H1 (cell line): ENCODE measurements around the gene DIP2C. TPM values are rescaled to one million over a fixed set of nuclear protein-coding genes. Genes with fewer than 3 reads are reported as not detected.

Experiments used
- CTCF ChIA-PET: fragments of 300-600 bp; sonication (Branson Sonifier 250); formaldehyde crosslinking; loops from one replicate; lab custom pipeline; 2021; ENCODE audit not compliant: partially characterized antibody; lab: Charles Lee
- POLR2A ChIA-PET: fragments of 300-600 bp; sonication (Branson Sonifier 250); formaldehyde crosslinking; loops from one replicate; lab custom pipeline; 2021; ENCODE audit warnings: inconsistent platforms; ENCODE audit not compliant: partially characterized antibody; lab: Charles Lee
- DNase-seq, 2 experiments: peaks; one replicate each; pipeline versions ENCODE4 v3.0.0 to v3.0.0-alpha.2; 2010 to 2022; ENCODE audit warnings: low spot score in 2 of 2, low read depth in 1 of 2, mixed read lengths in 1 of 2
- FAIRE-seq: peaks from 2 replicates; lab custom pipeline; 2011; peaks lifted over from hg19 to GRCh38; lab: Jason Lieb, UNC
- H2AFZ ChIP-seq: 2 replicates; pipeline ENCODE4 v1.8.1; 2012; ENCODE audit warnings: low read length, inconsistent platforms
- H2AK5ac ChIP-seq: 2 replicates; pipeline ENCODE4 v1.6.1; 2013; ENCODE audit warnings: low read depth, low read length
- H2BK120ac ChIP-seq: replicated peaks from 2 replicates; pipeline ENCODE3; 2013; ENCODE audit warnings: low read depth, low read length, inconsistent platforms
- H2BK12ac ChIP-seq: 2 replicates; pipeline ENCODE4 v1.6.1; 2013; ENCODE audit warnings: low read depth, low read length
- H2BK15ac ChIP-seq: 2 replicates; pipeline ENCODE4 v1.6.1; 2013; ENCODE audit warnings: low read length
- H2BK20ac ChIP-seq: 2 replicates; pipeline ENCODE4 v1.6.1; 2013; ENCODE audit warnings: low read length
- H2BK5ac ChIP-seq: 2 replicates; pipeline ENCODE4 v1.6.1; 2013; ENCODE audit warnings: low read depth, low read length
- H3K14ac ChIP-seq: 2 replicates; pipeline ENCODE4 v1.6.1; 2013; ENCODE audit warnings: inconsistent platforms; ENCODE audit not compliant: insufficient read length
- H3K18ac ChIP-seq: 2 replicates; pipeline ENCODE4 v1.6.1; 2013; ENCODE audit warnings: low read length; ENCODE audit errors: extremely low read depth
- H3K23ac ChIP-seq: 2 replicates; pipeline ENCODE4 v1.6.1; 2013; ENCODE audit warnings: inconsistent platforms; ENCODE audit not compliant: insufficient read length
- H3K23me2 ChIP-seq: 2 replicates; pipeline ENCODE4 v1.6.1; 2013; ENCODE audit warnings: low read depth, low read length
- H3K27ac ChIP-seq: 2 replicates; pipeline ENCODE4 v1.6.1; 2011; ENCODE audit warnings: low read depth, low read length, inconsistent platforms
- H3K27me3 ChIP-seq, 4 experiments: replicated peaks in 1 of 4; 1 replicate in 1 of 4; 2 replicates in 3 of 4; pipeline versions ENCODE4 v1.6.1 to v1.8.1; 2011 to 2013; ENCODE audit warnings: low read length in 3 of 4, mild to moderate bottlenecking in 3 of 4, inconsistent platforms in 2 of 4, mixed read lengths in 2 of 4, moderate library complexity in 1 of 4; ENCODE audit not compliant: control insufficient read depth in 3 of 4, insufficient read depth in 3 of 4; ENCODE audit errors: extremely low read depth in 1 of 4
- H3K36me3 ChIP-seq, 4 experiments: 2 replicates each; pipeline versions ENCODE4 v1.6.1 to v1.8.1; 2011 to 2013; ENCODE audit warnings: mild to moderate bottlenecking in 4 of 4, low read length in 3 of 4, moderate library complexity in 2 of 4, control low read depth in 1 of 4, inconsistent platforms in 1 of 4; ENCODE audit not compliant: insufficient read depth in 4 of 4, control insufficient read depth in 2 of 4
- H3K4ac ChIP-seq: replicated peaks from 2 replicates; pipeline ENCODE3; 2013; ENCODE audit warnings: low read length, low read depth, mixed read lengths, inconsistent platforms; ENCODE audit not compliant: insufficient read length
- H3K4me1 ChIP-seq, 4 experiments: replicated peaks in 1 of 4; 1 replicate in 1 of 4; 2 replicates in 3 of 4; pipeline versions ENCODE4 v1.6.1 to v1.8.1; 2011 to 2013; ENCODE audit warnings: low read length in 3 of 4, inconsistent platforms in 2 of 4, mixed read lengths in 1 of 4; ENCODE audit not compliant: insufficient read depth in 4 of 4, control insufficient read depth in 3 of 4
- H3K4me2 ChIP-seq, 2 experiments: 2 replicates each; pipeline versions ENCODE4 v1.6.1 to v1.8.1; 2011 to 2013; ENCODE audit warnings: low read depth in 2 of 2, low read length in 2 of 2, control low read depth in 1 of 2, inconsistent platforms in 1 of 2, mild to moderate bottlenecking in 1 of 2; ENCODE audit not compliant: insufficient read depth in 1 of 2
- H3K4me3 ChIP-seq, 4 experiments: fragments of 200-600, 300-600 bp in 1 of 4; sonication (generic), shearing (Covaris generic), sonication (Bioruptor Twin) in 1 of 4; 2 replicates each; pipeline versions ENCODE4 v1.5.1 to v1.8.1; 2011 to 2016; ENCODE audit warnings: low read length in 4 of 4, low read depth in 3 of 4, control low read depth in 2 of 4, inconsistent platforms in 2 of 4, mild to moderate bottlenecking in 2 of 4, mixed read lengths in 1 of 4, moderate library complexity in 1 of 4; ENCODE audit not compliant: insufficient read depth in 2 of 4; ENCODE audit errors: extremely low read depth in 1 of 4
- H3K56ac ChIP-seq: replicated peaks from 2 replicates; pipeline ENCODE3; 2013; ENCODE audit warnings: low read depth, mild to moderate bottlenecking, mixed read lengths, low read length, inconsistent platforms; ENCODE audit not compliant: insufficient read length
- H3K79me1 ChIP-seq: 2 replicates; pipeline ENCODE4 v1.6.1; 2013; ENCODE audit warnings: low read depth, low read length, control low read depth
- H3K79me2 ChIP-seq, 2 experiments: 2 replicates each; pipeline versions ENCODE4 v1.6.1 to v1.8.1; 2012 to 2013; ENCODE audit warnings: low read length in 2 of 2, mild to moderate bottlenecking in 2 of 2, inconsistent platforms in 1 of 2; ENCODE audit not compliant: insufficient read depth in 2 of 2, control insufficient read depth in 1 of 2
- H3K9ac ChIP-seq, 4 experiments: replicated peaks in 1 of 4; 1 replicate in 1 of 4; 2 replicates in 3 of 4; pipeline versions ENCODE4 v1.6.1 to v1.8.1; 2011 to 2013; ENCODE audit warnings: low read depth in 3 of 4, low read length in 3 of 4, control low read depth in 2 of 4, mild to moderate bottlenecking in 2 of 4, moderate library complexity in 2 of 4, inconsistent platforms in 1 of 4; ENCODE audit errors: extremely low read depth in 1 of 4
- H3K9me3 ChIP-seq, 2 experiments: 2 replicates each; pipeline versions ENCODE4 v1.6.1 to v1.8.1; 2012 to 2013; ENCODE audit warnings: mild to moderate bottlenecking in 2 of 2, moderate library complexity in 2 of 2, control low read depth in 1 of 2, inconsistent platforms in 1 of 2, low read depth in 1 of 2, low read length in 1 of 2, mixed read lengths in 1 of 2; ENCODE audit not compliant: insufficient read depth in 2 of 2
- H4K20me1 ChIP-seq, 2 experiments: replicated peaks in 1 of 2; 2 replicates each; pipeline versions ENCODE3 to v1.8.1; 2011 to 2013; ENCODE audit warnings: inconsistent platforms in 2 of 2, low read length in 2 of 2, mild to moderate bottlenecking in 1 of 2; ENCODE audit not compliant: insufficient read depth in 2 of 2, control insufficient read depth in 1 of 2
- H4K5ac ChIP-seq: 2 replicates; pipeline ENCODE4 v1.6.1; 2013; ENCODE audit warnings: low read length, low read depth, mixed read lengths, inconsistent platforms; ENCODE audit not compliant: insufficient read length
- H4K8ac ChIP-seq: 2 replicates; pipeline ENCODE4 v1.8.0; 2013; ENCODE audit warnings: mild to moderate bottlenecking, moderate library complexity, low read length, inconsistent platforms; ENCODE audit not compliant: insufficient read depth; ENCODE audit errors: extremely low read depth
- H4K91ac ChIP-seq: replicated peaks from 2 replicates; pipeline ENCODE3; 2013; ENCODE audit warnings: low read length, mixed read lengths, inconsistent platforms; ENCODE audit not compliant: insufficient read length
- BCL11A ChIP-seq, 2 experiments: IDR thresholded peaks; one replicate each; pipeline ENCODE4 v1.6.1; 2011; ENCODE audit warnings: low read depth in 2 of 2, low read length in 2 of 2, mild to moderate bottlenecking in 2 of 2
- BRCA1 ChIP-seq: IDR thresholded peaks from 2 replicates; pipeline ENCODE4 v1.6.1; 2012; ENCODE audit warnings: low read depth, low read length, improper control_type of control experiment
- E2F6 ChIP-seq: IDR thresholded peaks from 2 replicates; pipeline ENCODE4 v1.6.1; 2012; ENCODE audit warnings: inconsistent platforms
- POU5F1 ChIP-seq: IDR thresholded peaks from 2 replicates; pipeline ENCODE4 v1.6.1; 2011; ENCODE audit warnings: low read depth, mild to moderate bottlenecking, low read length, moderate library complexity
- RBBP5 ChIP-seq: IDR thresholded peaks from 2 replicates; pipeline ENCODE4 v1.7.1; 2012; ENCODE audit warnings: low read depth, mild to moderate bottlenecking, inconsistent platforms, low read length, moderate library complexity, borderline replicate concordance
- SAP30 ChIP-seq: fragments of 300-600 bp; sonication (generic); IDR thresholded peaks from 2 replicates; pipeline ENCODE4 v1.7.1; 2012; ENCODE audit warnings: low read length, moderate library complexity, mild to moderate bottlenecking, inconsistent platforms; ENCODE audit not compliant: insufficient read depth, insufficient replicate concordance
- SIRT6 ChIP-seq: IDR thresholded peaks from one replicate; pipeline ENCODE4 v1.7.1; 2012; ENCODE audit warnings: low read length, inconsistent platforms
- SP1 ChIP-seq: IDR thresholded peaks from 2 replicates; pipeline ENCODE4 v1.6.1; 2011; ENCODE audit warnings: low read depth, low read length
- SP4 ChIP-seq: IDR thresholded peaks from 2 replicates; pipeline ENCODE4 v1.6.1; 2012; ENCODE audit warnings: low read length, inconsistent platforms
- SRF ChIP-seq: IDR thresholded peaks from 2 replicates; pipeline ENCODE4 v1.6.1; 2011; ENCODE audit warnings: mild to moderate bottlenecking, low read depth, low read length, moderate library complexity
- TEAD4 ChIP-seq: IDR thresholded peaks from 2 replicates; pipeline ENCODE4 v1.6.1; 2012; ENCODE audit warnings: low read depth, low read length, inconsistent platforms, mixed read lengths
- USF2 ChIP-seq: IDR thresholded peaks from 2 replicates; pipeline ENCODE4 v1.6.1; 2011; ENCODE audit warnings: low read length, improper control_type of control experiment
- ZNF274 ChIP-seq: IDR thresholded peaks from 2 replicates; pipeline ENCODE4 v1.7.0; 2012; ENCODE audit warnings: low read length, borderline replicate concordance; ENCODE audit errors: extremely low read depth
- WGBS, 2 experiments: shearing (Covaris generic) in 1 of 2; methylation state at CpG; one replicate each; pipeline versions ENCODE4 v1.1.6 to v1.1.7; 2013 to 2015; ENCODE audit warnings: low lambda C conversion rate in 2 of 2, mixed read lengths in 2 of 2, inconsistent platforms in 1 of 2, low coverage in 1 of 2, missing lambda C conversion rate in 1 of 2; ENCODE audit not compliant: insufficient replicate concordance in 2 of 2, insufficient coverage in 1 of 2, insufficient read length in 1 of 2; ENCODE audit errors: extremely low coverage in 1 of 2, missing lambda C conversion rate in 1 of 2; 5-methylcytosine and 5-hydroxymethylcytosine counted together
- polyA plus RNA-seq, 7 experiments: library from polyadenylated mRNA; depleted of rRNA in 3 of 7; stranded (reverse) in 5 of 7; unstranded in 2 of 7; fragments of >200 nt in 5 of 7; fragments of 200-250 nt in 2 of 7; gene quantifications; 1 replicate in 5 of 7; 2 replicates in 1 of 7; 4 replicates in 1 of 7; pipeline versions ENCODE4 v1.2.1 to v1.2.3, GENCODE V29; 2011 to 2013; ENCODE audit warnings: missing spikeins in 2 of 7, mixed read lengths in 2 of 7
- total RNA-seq: library from RNA; stranded (reverse); fragmentation: NEBNext Ultra II Directional; extraction: Animal tissue kit (Norgen Biotek cat#: 25700); gene quantifications from 2 replicates; pipeline ENCODE4 v1.2.1, GENCODE V29; 2021

Gene DIP2C
- total and polyA plus RNA-seq, 2 of the 8 experiments (the other 6 are each of a cell fraction or from before 2014, with no cell fraction given): 3.8 to 9.3 TPM

DNA sequence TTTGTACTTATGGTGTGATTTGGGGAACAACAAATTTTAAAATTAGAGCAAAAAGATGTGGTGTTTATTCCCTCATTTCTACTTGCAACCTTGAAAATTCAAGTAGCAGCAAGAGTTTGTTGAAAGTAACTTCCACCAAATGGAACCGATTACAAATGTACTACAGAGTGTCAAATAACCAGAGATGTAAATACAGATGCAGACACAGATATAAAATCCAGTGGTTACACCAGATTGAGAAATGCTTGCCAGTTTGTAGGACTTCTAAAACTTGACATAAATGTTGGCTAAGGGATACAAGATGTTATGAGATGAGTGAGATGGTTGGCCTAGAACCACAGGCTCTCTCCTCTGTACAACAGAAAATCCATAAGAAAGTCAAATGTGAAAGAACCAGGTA, 162.1 kb downstream of the DIP2C start:
- H2BK15ac ChIP-seq: no peak overlapping the region
- no peak overlapping the region for H3K4me3 ChIP-seq
- H3K79me2 ChIP-seq: no peaks in the 10 kb centered on the region
- no peak overlapping the region for H2BK12ac ChIP-seq
- H3K36me3 ChIP-seq: no peaks in the 10 kb centered on the region
- ChIA-PET POLR2A (no interaction called here), CTCF (interaction anchor here (0.7 to 1.2 kb wide), 6 partner anchors 9 to 262 kb away, joined by 3 to 4 read pairs (median 3); no protein-coding TSS in a partner anchor)
- H3K56ac ChIP-seq: no peak overlapping the region
- no peak overlapping the region for H3K23ac ChIP-seq
- no peaks in the 10 kb centered on the region for H3K9me3 ChIP-seq
- peaks cover 7 to 11% of the 10 kb centered on the region in 2 experiments for H4K20me1 ChIP-seq
- no peak overlapping the region for H4K91ac ChIP-seq
- H3K9ac ChIP-seq: no peak overlapping the region
- H3K14ac ChIP-seq: no peak overlapping the region
- H2AK5ac ChIP-seq: no peak overlapping the region
- H2BK120ac ChIP-seq: no peak overlapping the region
- no peak overlapping the region for H3K4me2 ChIP-seq
- no peak overlapping the region for H3K18ac ChIP-seq
- no peaks in the 10 kb centered on the region for H3K27me3 ChIP-seq
- H3K27ac ChIP-seq: no peak overlapping the region
- DNase-seq (no peak), FAIRE-seq (no peak)
- no peak overlapping the region for H2AFZ ChIP-seq
- 0 out of 2 replicates have a peak overlapping the region, but pooled peaks have one; percentile 8 for H2BK20ac ChIP-seq
- no peaks in the 10 kb centered on the region; the same call in 1 of the 2 replicates for H3K23me2 ChIP-seq
- 81% methylated on average over 1 of the region's 1 CpG; no CpG with 5 or more reads in 1 of the 2 experiments for WGBS, 2 experiments
- H2BK5ac ChIP-seq: no peak overlapping the region
- no peak overlapping the region for H3K4ac ChIP-seq
- no peaks in the 10 kb centered on the region for H3K4me1 ChIP-seq
- no peak overlapping the region for H4K8ac ChIP-seq
- peaks cover 8% of the 10 kb centered on the region for H3K79me1 ChIP-seq
- H4K5ac ChIP-seq: no peak overlapping the region
- TF ChIP-seq SP4 (no peak), BRCA1 (no peak), SRF (no peak), TEAD4 (no peak), ZNF274 (no peak), SP1 (no peak), RBBP5 (no peak), E2F6 (no peak), SIRT6 (no peak), USF2 (no peak), SAP30 (no peak), POU5F1 (no peak), BCL11A (IDR thresholded peaks at IDR 0.05; ENCODE audit: low read depth in 2 of 2, low read length in 2 of 2) (no peak)
